Mesothelial cell of epicardium (in vitro differentiated cells): ENCODE measurements around the gene FRK. TPM values are rescaled to one million over a fixed set of nuclear protein-coding genes. Genes with fewer than 3 reads are reported as not detected.
"Not testable (repeated sequence)": the region's sequence is repeated elsewhere in the genome, so short reads cannot be mapped to it uniquely, and the experiment has no call there.

ENCODE experiments used
- DNase-seq, 2 experiments: peaks; one replicate each; pipeline ENCODE4 v3.0.0; 2021; ENCODE audit warnings: low spot score in 2 of 2; ENCODE audit not compliant: unreplicated experiment in 2 of 2
- H3K27ac Mint-ChIP-seq: 2 replicates; pipeline ENCODE4 v1.8.0; 2021; ENCODE audit warnings: mixed read lengths
- H3K27me3 Mint-ChIP-seq: 2 replicates; pipeline ENCODE4 v1.8.0; 2021; ENCODE audit warnings: low read depth, mixed read lengths
- H3K36me3 Mint-ChIP-seq: 2 replicates; pipeline ENCODE4 v1.8.0; 2021; ENCODE audit warnings: mixed read lengths
- H3K4me1 Mint-ChIP-seq: 2 replicates; pipeline ENCODE4 v1.8.0; 2021; ENCODE audit warnings: mixed read lengths
- H3K4me3 Mint-ChIP-seq: 2 replicates; pipeline ENCODE4 v1.8.0; 2021; ENCODE audit warnings: mild to moderate bottlenecking, moderate library complexity, mixed read lengths
- H3K9me3 Mint-ChIP-seq: 2 replicates; pipeline ENCODE4 v1.8.0; 2021; ENCODE audit warnings: mixed read lengths
- total RNA-seq: library from RNA; stranded (reverse); gene quantifications from 3 replicates; pipeline ENCODE4 v1.2.1, GENCODE V29; 2021
- TF ChIP-seq, protein P1 (sequence below): fragments of 200-600 bp; sonication (generic); IDR thresholded peaks from one replicate; pipeline ENCODE4 v1.5.0; 2021; ENCODE audit warnings: antibody characterized with exemption; ENCODE audit not compliant: unreplicated experiment

The FRK gene
- total RNA-seq, 1 donor from 2014 or later = 5.1 TPM

DNA sequence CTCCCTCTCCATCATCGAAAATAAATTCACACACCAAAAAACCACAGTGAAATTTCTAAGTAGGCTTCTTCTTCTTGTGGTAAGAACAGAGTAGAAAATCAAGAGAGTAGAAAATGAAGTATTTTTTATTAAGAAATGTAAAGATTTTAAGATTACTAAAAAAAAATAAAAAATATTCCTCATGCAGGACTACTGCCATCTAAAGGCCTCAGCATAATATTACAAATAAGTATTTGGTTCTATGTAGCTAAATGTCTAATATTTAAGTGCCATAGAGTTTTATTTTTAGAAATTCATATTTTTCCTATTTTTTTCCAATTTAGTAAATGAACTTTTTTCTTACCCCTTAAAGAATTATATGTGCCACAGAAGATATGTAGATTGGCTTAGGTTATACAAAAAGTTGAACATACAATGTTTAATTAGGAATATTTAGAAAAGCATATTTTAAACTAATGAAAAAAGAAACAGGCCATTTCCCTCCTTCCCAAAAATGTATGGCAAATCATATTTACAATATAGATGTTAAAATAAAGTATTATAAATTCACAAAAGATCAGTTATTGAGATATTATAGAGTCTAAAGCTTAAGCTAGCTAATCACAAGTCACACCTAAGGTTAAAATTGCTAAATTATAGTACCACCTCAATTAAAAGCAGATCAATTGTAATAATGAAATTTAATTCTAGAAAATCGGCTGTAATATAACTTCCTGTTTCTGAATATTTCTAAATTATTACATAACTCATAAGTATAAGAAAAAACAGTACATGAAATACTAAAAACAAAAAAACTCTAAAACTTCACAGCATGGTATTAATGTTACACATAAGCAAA is 36.5 kb upstream of the FRK start:
- TF ChIP-seq, protein P1, sequence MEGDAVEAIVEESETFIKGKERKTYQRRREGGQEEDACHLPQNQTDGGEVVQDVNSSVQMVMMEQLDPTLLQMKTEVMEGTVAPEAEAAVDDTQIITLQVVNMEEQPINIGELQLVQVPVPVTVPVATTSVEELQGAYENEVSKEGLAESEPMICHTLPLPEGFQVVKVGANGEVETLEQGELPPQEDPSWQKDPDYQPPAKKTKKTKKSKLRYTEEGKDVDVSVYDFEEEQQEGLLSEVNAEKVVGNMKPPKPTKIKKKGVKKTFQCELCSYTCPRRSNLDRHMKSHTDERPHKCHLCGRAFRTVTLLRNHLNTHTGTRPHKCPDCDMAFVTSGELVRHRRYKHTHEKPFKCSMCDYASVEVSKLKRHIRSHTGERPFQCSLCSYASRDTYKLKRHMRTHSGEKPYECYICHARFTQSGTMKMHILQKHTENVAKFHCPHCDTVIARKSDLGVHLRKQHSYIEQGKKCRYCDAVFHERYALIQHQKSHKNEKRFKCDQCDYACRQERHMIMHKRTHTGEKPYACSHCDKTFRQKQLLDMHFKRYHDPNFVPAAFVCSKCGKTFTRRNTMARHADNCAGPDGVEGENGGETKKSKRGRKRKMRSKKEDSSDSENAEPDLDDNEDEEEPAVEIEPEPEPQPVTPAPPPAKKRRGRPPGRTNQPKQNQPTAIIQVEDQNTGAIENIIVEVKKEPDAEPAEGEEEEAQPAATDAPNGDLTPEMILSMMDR = peak; percentile 57
- H3K36me3 Mint-ChIP-seq = peaks cover 12% of the 10 kb centered on the region
- no peak overlapping the region for H3K4me3 Mint-ChIP-seq
- peaks cover 22% of the 10 kb centered on the region for H3K9me3 Mint-ChIP-seq
- no peaks in the 10 kb centered on the region for H3K27me3 Mint-ChIP-seq
- no peak for DNase-seq
- no peak overlapping the region for H3K27ac Mint-ChIP-seq
- peaks cover 20% of the 10 kb centered on the region for H3K4me1 Mint-ChIP-seq

DNA sequence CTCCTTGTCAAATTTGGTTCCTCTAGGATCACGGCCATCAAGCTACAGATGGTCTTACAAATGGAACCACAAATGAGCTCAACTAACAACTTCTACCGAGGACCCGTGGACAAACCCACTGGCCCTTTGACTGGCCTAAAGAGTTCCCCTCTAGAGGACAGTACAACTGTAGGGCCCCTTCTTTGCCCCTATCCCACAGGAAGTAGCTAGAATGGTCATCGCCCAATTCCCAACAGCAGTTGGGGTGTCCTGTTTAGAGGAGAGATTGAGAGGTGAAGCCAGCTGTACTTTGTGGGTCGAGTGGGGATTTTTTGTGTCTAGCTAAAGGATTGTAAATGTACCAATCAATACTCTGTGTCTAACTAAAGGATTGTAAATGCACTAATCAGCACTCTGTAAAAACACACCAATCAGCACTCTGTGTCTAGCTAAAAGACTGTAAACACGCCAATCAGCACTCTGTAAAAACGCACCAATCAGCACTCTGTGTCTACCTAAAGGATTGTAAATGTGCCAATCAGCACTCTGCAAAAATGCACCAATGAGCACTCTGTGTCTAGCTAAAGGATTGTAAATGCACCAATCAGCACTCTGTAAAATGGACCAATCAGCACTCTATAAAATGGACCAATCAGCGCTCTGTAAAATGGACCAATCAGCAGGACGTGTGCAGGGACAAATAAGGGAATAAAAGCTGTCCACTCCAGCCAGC is 35.5 kb upstream of the FRK start:
- Mint-ChIP-seq H3K9me3 (peaks cover 22% of the 10 kb centered on the region), H3K36me3 (peaks cover 12% of the 10 kb centered on the region), H3K4me1 (peaks cover 10% of the 10 kb centered on the region)
- DNase-seq, H3K4me3 Mint-ChIP-seq, H3K27ac Mint-ChIP-seq, H3K27me3 Mint-ChIP-seq: not testable (repeated sequence)

DNA sequence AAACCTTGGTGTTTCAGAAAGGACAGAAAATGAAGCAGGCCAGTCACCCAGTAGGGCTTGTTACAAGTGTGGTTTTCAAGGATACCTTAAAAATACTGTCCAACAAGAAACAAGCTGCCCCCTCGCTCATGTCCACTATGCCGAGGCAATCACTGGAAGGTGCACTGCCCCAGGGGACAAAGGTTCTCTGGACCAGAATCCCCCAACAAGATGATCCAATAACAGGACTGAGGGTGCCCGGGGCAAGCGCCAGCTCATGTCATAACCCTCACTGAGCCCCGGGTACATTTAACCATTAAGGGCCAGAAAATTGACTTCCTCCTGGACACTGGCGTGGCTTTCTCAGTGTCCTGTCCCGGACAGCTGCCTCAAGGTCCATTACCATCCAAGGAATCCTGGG is 33.4 kb upstream of the FRK start:
- DNase-seq = no peak
- peaks cover 28% of the 10 kb centered on the region for H3K9me3 Mint-ChIP-seq
- no peak overlapping the region for H3K4me3 Mint-ChIP-seq
- no peaks in the 10 kb centered on the region for H3K4me1 Mint-ChIP-seq
- no peaks in the 10 kb centered on the region for H3K27me3 Mint-ChIP-seq
- H3K36me3 Mint-ChIP-seq = peaks cover 12% of the 10 kb centered on the region
- no peak overlapping the region for H3K27ac Mint-ChIP-seq
- TF ChIP-seq, protein P1 = no peak

DNA sequence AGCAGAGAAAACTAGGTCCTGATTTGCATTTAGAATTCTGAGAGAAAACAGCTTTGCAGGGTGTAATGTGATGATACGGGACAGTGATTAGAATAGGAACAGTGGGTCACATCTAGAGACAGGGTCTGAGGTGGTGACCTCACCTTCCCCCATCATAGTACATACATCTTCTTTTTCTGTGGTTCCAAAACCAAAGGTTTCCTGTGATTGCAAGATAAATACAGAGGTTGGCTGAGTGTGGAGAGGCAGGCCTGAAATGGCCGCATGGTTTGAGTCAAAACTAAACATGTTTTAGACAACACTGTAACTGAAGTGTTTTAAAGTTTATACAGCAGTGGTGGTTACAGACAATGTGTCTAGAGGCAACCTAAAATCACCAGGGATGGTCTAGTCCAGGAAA is 29.6 kb upstream of the FRK start:
- H3K36me3 Mint-ChIP-seq = peaks cover 4% of the 10 kb centered on the region
- H3K27me3 Mint-ChIP-seq = no peaks in the 10 kb centered on the region
- no peak for DNase-seq
- no peak overlapping the region for H3K4me3 Mint-ChIP-seq
- H3K9me3 Mint-ChIP-seq = peaks cover 18% of the 10 kb centered on the region
- no peak overlapping the region for H3K27ac Mint-ChIP-seq
- TF ChIP-seq, protein P1 = no peak
- H3K4me1 Mint-ChIP-seq = no peaks in the 10 kb centered on the region

DNA sequence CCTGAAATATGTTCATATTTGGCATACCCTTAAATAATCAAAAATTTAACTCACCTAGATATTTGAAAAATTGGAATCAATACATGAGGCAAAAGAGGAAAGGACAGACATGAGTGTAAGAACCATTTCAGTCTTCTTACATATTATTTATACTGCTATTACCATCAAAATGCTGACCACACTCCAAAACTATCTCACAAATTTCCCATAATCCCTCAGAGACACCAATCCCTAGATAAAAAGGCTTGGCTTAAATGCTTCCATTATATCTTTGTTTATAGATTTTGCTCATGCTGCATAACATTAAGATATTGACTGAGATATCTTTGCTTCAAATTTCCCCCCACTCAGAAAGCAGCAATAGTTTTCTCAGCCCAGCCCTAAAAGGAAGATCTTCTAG is 28.3 kb upstream of the FRK start:
- H3K9me3 Mint-ChIP-seq = peaks cover 7% of the 10 kb centered on the region
- no peak for DNase-seq

More for the DNA sequence above, 28.3 kb upstream of the FRK start:
- Mint-ChIP-seq H3K4me1 (no peaks in the 10 kb centered on the region), H3K36me3 (no peaks in the 10 kb centered on the region), H3K4me3 (no peak overlapping the region), H3K27ac (no peak overlapping the region), H3K27me3 (no peaks in the 10 kb centered on the region)
- TF ChIP-seq, protein P1 = no peak
